ENCODE measurements around the gene LRP1.

Gene LRP1

GRCh38 chr12:57242691-57243454 is 114.6 kb downstream of the LRP1 start:
- DNase-seq (ENCODE audit: low read depth) = peak; percentile 72
- TF ChIP-seq CTCF (IDR thresholded peaks at IDR 0.05; ENCODE audit: control insufficient read depth, extremely low read depth, insufficient read depth) = peak; percentile 69

GRCh38 chr12:57243521-57244311 is 115.4 kb downstream of the LRP1 start:
- peak; percentile 84 for TF ChIP-seq CTCF (IDR thresholded peaks at IDR 0.05; ENCODE audit: control insufficient read depth, extremely low read depth, insufficient read depth)
- H3K4me3 ChIP-seq (ENCODE audit: low read depth, low read length) = peak overlapping the region; percentile 52

More at GRCh38 chr12:57242691-57243454, 114.6 kb downstream of the LRP1 start:
- H3K4me3 ChIP-seq (ENCODE audit: low read depth, low read length) = peak overlapping the region; percentile 52

GRCh38 chr12:57244312-57244696 is 116.0 kb downstream of the LRP1 start:
- TF ChIP-seq CTCF (IDR thresholded peaks at IDR 0.05; ENCODE audit: control insufficient read depth, extremely low read depth, insufficient read depth) = no peak
- H3K4me3 ChIP-seq (ENCODE audit: low read depth, low read length) = no peak overlapping the region
- no peak for DNase-seq (ENCODE audit: low read depth)

More at GRCh38 chr12:57243521-57244311, 115.4 kb downstream of the LRP1 start:
- no peak for DNase-seq (ENCODE audit: low read depth)

GRCh38 chr12:57247041-57247440 is 118.8 kb downstream of the LRP1 start:
- no peak overlapping the region for H3K4me3 ChIP-seq (ENCODE audit: low read depth, low read length)
- no peak for DNase-seq (ENCODE audit: low read depth)
- TF ChIP-seq CTCF (IDR thresholded peaks at IDR 0.05; ENCODE audit: control insufficient read depth, extremely low read depth, insufficient read depth) = no peak

- TF ChIP-seq CTCF (IDR thresholded peaks at IDR 0.05; ENCODE audit: control insufficient read depth, extremely low read depth, insufficient read depth) = no peak
- no peak overlapping the region for H3K4me3 ChIP-seq (ENCODE audit: low read depth, low read length)
Measured at GRCh38 chr12:57248934-57249742, 120.9 kb downstream of the LRP1 start.

GRCh38 chr12:57250541-57250940 is 122.3 kb downstream of the LRP1 start:
- no peak for DNase-seq (ENCODE audit: low read depth)
- TF ChIP-seq CTCF (IDR thresholded peaks at IDR 0.05; ENCODE audit: control insufficient read depth, extremely low read depth, insufficient read depth) = no peak
- no peak overlapping the region for H3K4me3 ChIP-seq (ENCODE audit: low read depth, low read length)

More at GRCh38 chr12:57248934-57249742, 120.9 kb downstream of the LRP1 start:
- DNase-seq (ENCODE audit: low read depth) = no peak

Data from LNCaP clone FGC (cell line).